Stimulated activated CD4-positive, alpha-beta T cell treated with anti-CD3 and anti-CD28 coated beads, Interleukin-1b, Interleukin-23, amount 100 ng/mL, for 4 hours (primary cell): ENCODE data around the gene RAB40B.
A peak's percentile ranks its signal among the peaks of the same experiment; 100 is the strongest.

ENCODE experiments used
- DNase-seq, 2 donors: peaks; one replicate each; pipeline ENCODE4 v3.0.0-alpha.2; 2020; ENCODE audit warnings: low read depth in 2 of 2

Gene RAB40B

GRCh38 chr17:82716203-82717010 is 17.9 kb upstream of the RAB40B start, which contains the start of gene FN3KRP:
Gene FN3KRP (plus strand): TSS chr17:82716706. CDS start chr17:82716756, 50 bp downstream.
- DNase-seq = peak; percentile 78 to 96

- DNase-seq = no peak
These were observed 14.7 kb upstream of the RAB40B start for GRCh38 chr17:82713071-82713723.

DNA sequence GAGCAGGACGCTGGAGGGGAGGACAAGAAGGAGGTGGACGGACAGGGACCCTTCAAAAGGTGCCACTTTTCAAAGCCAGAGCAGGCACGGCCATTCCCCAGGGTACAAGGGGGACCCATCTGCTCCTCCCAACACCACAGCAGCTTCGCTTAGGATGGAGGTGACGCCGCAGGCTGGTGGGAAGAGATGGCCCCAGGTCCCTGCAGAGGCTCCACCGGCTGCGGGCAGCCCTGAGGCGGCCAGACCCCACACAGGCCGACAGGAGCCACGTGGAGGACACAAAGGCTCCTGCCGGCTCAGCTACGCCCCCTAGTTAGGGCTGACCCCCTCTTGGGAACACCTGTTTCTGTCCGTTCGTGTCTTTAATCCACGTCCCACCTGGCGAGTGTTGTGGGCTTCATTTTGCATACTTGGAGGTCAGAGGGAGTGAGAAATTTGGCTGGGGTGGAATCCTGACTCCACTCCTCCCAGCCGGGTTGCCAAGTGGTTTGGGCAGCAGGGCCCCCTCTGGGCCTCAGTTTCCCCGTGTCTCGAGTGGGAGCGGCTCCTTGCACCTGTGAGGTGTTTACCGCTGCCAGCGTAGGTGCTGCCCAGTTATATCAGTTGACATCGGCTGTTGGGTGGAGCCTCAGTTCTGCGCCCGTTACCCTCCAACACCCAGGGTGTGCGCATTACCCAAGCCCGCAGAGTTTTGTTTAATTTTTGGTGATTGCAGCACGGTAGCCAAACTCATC is 12.2 kb upstream of the RAB40B start:
- no peak for DNase-seq

- DNase-seq = no peak
These were observed 11.4 kb upstream of the RAB40B start for GRCh38 chr17:82709676-82710498.

GRCh38 chr17:82709024-82709675 is 10.7 kb upstream of the RAB40B start:
- no peak for DNase-seq

- no peak for DNase-seq
These were observed 7.3 kb upstream of the RAB40B start for GRCh38 chr17:82705756-82706155.

GRCh38 chr17:82704886-82705285 is 6.4 kb upstream of the RAB40B start:
- DNase-seq = no peak

DNA sequence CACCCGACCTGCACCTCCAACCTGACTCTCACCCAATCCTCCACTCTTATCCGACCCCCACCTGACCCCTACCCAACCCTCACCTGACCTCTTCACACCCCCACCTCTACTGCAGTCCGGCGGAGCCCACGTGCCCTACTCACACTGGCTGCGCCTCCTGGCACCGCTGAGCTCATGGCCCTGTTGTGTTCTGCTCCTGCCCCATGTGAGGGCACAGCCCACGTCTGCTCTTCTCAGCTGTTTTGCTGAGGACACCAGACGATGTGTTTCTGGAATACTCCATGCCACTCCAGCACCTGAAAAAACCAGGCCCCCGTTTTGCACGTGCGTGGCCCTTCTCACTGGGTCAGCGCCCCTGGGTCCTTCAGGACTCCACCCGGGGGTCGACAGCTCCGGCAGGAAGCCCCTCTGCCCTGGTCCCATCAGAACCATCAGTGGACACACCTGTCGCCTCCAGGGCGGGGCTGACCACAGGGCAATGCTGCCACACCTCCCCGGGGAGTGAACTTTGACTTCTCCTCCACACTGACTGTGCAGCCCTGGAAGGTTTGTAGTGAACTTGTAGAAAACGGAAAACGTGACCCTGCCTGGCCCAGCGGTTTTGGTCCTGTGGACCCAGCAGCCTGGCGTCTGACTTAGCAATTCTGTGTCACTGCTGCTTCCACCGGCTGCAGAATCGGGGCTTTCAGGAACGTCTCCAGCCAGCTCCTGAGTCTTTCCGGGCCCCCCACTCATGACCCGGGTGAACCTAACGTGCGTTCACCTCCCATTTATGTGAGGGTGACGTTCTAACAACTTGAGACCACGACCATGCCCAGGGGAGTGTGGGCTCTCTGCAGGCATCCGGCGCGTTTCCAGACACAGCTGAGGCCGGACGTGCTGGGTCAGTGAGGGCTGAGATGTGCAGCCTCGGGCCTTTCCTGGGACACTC is 5.7 kb upstream of the RAB40B start:
- DNase-seq = no peak

DNA sequence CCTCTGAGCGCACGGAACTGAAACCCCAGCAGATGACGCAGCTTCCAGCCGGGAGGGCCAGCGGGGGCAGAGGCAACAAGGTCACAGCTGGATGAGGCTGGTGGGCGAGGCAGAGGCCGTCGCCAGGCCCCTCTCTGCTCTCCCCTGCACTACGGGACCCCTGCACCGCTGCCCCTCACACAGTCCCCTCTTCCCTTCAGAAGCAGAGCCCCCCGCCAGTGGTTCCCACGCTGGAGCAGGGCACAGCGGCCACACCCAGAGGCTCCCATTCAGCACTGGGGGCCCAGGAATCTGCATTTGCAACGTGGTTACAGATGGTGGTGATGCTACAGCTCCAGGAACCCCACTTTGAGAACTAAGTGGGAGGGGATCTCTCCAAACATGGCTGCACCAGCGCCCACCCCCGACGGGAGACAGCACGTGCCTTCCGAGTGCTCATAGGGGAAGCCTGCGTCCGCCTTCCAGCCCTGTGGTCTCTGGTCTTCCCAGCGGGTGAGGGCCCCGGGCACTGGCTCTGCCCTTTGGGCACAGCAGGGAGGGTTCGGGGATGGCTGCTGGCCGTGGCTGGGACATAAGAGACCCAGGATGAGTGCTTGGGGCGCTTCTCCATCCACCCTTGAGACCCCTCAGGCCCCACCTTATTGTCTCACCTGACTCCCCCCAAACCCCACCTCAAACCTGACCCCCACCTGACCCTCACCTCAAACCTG is 4.7 kb upstream of the RAB40B start:
- DNase-seq = no peak

DNA sequence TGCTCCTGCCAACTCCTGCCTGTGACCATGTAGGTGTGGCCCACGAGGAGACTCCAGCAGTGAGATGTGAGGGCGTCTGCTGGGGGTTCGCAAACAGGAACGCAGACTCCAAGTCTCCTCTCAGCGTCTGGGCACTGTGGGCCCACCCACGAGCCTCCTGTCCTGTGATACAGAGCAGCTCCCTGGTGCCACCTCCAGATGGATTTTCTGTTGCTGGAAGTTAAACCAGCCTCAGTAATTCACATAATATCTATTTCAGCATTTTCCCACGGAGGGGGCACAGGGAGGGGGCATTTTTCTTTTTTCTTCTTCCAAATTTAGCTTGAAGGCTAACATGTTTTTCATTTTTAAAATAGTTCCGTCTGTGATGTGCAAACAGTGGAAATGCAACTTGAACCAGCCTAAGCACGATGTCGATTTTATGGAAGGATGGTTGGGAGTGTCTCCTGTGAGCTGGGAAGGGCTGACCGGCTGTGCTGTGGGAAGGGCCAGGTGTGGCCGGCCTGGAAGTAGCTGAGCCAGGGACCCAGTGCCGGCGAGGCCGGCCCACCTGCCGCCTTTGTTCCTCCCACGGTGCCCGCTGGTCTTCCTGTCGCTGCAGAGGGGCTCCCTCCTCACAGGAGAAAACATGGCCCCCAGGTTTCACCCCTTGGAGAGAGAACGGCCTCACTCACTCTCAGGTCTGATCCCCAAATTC is 3.9 kb upstream of the RAB40B start:
- no peak for DNase-seq

DNA sequence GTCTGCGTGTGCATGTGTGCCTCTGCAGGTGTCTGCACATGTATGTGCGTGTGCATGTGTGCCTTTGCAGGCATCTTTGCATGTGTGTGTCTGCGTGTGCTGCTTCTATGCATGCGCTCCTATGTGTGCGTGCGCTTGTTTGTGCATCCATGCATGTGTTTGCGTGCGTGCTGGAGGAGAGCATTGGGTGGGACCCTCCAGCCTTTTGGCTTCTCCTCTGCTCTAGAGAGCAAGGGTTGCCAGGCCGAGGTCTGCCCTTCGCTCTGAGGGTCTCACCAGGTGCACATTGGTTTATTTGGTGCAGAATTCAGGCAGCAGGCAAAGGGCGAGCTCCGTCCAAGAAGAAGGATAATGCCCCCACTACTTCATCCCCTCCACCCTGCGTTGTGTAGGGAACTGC is 1.1 kb upstream of the RAB40B start:
- DNase-seq = no peak

DNA sequence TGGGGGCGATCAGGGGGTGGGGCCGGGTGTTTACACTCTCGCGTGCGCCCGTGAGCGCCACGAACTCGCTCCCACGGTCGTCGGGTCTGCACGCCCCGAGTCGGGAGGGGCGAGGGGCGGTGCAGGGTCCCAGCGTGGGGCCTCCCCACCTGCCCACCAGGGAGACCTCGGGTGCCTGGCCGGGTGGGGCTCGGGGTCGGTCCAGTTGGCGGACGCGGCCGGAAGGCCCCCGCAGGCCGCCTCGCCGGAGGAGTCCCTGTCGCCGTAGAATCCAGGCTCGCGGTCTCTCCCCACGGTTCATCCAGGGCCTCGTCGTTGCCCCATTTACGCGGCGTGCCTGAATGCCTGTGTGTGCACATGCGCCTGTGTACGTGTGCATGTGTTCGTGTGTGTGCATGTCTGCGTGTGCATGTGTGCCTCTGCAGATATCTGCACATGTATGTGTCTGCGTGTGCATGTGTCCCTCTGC is 510 bp upstream of the RAB40B start:
- no peak for DNase-seq

- no peak for DNase-seq
These were observed 762 bp downstream of the RAB40B start for GRCh38 chr17:82697808-82698064.

- peak in 1 of 2 donors; percentile 12 for DNase-seq
These were observed 1.3 kb downstream of the RAB40B start for GRCh38 chr17:82696916-82697807.

- no peak for DNase-seq
These were observed 2.2 kb downstream of the RAB40B start for GRCh38 chr17:82696259-82696658.

DNA sequence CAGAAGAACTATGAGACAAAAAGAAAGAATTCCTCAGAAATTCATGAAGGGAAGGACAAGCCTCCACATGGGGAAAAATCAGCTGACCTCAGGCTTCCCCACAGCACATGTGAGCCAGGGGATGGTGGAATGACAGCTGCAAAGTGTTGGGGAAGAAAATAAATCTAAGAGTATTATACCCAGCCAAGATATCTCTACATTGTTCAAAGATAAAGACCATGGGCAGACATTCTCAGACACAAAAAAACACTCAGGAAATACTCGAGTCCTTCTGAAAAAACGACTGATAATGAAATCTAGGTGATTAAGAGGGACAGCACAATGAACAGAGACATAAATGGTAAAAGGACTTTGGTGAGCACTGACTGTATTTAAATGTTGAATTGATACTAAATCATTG is 3.9 kb downstream of the RAB40B start:
- no peak for DNase-seq

DNA sequence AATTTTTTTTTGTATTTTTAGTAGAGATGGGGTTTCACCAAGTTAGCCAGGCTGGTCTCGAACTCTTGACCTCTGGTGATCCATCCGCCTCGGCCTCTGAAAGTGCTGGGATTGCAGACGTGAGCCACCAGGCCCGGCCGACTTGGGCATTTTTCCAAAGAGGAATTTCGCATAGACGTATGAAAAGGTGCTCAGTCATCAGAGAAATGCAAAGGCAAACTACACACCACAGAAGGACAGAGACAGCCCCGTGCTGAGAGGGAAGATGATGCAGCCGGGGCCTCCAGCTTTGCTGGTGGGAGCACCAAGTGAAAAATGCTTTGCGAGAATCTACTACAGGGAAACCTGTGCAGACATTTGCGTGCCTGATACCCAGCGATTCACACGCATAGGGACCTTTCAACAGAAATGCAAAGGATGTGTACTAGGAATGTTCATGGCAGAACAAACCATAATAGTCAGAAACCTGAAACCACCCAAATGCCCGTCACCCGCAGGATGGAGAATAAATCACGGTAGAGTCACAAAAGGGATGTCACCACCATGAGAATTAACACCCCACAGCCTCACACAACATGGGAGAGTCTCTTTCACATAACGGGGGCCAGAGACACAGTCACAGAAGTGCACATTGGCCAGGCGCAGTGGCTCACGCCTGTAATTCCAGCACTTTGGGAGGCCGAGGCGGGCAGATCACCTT is 5.2 kb downstream of the RAB40B start:
- no peak for DNase-seq
